Measurements from ENCODE around the gene GADD45B.
"Not testable (repeated sequence)": the region's sequence is repeated elsewhere in the genome, so short reads cannot be mapped to it uniquely, and the experiment has no call there.

Gene GADD45B

DNA sequence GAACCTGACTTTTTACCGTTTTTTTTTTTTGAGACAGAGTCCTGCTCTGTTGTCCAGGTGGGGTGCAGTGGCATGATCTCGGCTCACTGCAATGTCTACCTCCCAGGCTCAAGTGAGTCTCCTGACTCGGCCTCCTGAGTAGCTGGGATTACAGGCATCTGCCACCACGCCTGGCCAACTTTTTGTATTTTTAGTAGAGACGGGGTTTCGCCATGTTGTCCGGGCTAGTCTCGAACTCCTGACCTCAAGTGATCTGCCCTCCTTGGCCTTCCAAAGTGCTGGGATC is 6.1 kb upstream of the GADD45B start:
- not testable (repeated sequence) for DNase-seq

DNA sequence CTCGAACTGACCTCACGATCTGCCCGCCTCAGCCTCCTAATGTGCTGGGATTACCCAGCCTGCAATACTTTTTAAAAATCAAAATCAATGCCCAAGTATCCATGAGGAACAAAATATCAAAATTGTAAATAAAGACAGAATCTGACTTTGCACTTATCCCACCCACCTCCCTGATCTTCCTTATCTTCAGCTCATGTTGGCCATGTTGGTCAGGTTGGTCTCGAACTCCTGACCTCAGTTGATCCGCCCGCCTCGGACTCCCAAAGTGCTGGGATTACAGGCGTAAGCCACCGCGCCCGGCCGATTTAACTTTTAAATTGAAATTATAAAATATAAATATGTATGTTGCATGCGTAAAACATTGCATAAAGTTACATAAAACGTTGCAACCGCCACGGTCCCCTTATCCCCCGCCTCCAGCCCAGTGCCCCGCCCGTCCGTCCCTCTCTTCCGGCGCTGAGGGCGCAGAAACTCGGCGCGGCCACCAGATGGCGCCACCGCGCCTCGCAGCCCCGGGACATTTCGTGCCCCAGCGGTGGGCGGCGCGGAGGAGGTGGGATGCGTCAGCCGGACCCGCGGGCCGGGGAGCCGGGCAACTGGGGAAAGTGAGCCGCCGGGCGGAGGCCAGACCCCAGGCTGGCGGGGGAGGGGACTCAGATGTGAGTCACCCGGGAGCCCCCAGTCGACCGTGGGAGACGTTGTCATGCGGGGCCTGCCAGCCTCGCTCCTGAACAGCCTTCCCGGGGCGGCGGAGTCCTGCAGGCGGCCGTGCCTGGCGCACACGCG is 1.5 kb upstream of the GADD45B start:
- DNase-seq = no peak

DNA sequence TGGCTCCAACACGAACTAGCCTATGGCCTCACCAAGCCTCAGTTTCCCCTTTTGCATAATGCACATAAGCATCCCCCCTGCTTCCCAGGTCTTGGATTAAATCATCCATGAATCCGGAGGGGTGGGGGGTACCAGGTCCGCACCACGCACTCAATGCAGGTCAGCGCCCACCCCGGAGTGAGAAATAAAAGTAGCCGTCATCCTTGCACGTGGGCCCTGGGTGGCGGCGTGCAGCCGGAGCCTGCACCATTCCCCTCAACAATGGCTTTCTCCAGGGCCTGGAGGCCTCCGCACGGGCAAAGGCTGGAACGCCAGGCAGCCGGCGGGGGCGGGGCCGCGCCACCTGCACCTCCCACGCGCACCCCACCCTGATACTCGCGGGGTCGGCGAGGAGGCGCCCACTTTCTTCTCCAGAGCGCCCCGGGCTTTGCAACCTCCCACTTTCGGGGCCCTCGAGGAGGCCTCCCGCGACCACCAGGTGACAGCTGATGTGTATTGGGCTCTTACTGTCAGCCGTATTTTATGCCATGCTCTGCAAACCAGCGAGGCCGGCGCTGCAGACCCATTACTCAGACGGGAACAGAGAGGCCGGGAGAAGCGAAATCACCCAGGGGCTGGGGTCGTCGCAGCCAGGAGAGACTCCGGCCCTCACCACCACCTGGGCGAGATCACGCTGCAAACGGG is 767 bp upstream of the GADD45B start:
- no peak for DNase-seq

DNA sequence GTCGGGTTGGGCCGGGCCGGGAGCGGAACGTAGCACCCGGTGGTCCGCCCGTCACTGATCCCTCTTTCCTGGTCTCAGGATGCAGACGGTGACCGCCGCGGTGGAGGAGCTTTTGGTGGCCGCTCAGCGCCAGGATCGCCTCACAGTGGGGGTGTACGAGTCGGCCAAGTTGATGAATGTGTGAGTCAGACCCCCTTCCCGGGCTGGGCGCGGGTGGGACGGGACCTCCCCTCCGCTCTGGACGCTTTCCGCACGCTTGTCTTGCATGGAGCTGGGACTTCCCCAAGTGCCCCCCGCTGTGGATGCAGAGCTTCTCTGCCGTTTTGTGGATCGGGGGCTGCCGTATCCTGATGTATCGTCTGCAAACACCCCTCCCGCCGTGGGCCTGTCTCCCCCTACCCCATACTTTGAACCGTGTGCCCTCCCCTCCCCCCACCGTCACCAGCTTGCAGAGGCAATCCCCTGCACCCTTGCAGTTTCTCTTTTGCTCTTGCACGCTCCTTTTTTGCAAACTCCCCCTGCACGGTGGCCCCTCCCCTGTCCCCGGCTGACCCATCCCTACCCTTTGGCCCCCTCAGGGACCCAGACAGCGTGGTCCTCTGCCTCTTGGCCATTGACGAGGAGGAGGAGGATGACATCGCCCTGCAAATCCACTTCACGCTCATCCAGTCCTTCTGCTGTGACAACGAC is 669 bp downstream of the GADD45B start:
- no peak for DNase-seq

DNA sequence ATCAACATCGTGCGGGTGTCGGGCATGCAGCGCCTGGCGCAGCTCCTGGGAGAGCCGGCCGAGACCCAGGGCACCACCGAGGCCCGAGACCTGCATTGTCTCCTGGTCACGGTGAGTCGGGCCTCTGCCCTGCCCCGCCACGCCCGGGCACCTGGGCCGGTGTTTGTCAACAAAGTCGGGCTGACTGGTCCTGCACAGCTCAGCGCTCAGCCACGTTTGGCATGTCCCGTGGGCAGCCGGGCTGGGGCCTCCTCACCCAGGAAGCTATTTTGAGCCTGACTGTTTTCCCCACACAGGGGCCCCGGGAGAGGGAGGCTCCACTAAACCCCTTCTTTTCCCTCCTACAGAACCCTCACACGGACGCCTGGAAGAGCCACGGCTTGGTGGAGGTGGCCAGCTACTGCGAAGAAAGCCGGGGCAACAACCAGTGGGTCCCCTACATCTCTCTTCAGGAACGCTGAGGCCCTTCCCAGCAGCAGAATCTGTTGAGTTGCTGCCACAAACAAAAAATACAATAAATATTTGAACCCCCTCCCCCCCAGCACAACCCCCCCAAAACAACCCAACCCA is 1.3 kb downstream of the GADD45B start:
- no peak for DNase-seq

DNA sequence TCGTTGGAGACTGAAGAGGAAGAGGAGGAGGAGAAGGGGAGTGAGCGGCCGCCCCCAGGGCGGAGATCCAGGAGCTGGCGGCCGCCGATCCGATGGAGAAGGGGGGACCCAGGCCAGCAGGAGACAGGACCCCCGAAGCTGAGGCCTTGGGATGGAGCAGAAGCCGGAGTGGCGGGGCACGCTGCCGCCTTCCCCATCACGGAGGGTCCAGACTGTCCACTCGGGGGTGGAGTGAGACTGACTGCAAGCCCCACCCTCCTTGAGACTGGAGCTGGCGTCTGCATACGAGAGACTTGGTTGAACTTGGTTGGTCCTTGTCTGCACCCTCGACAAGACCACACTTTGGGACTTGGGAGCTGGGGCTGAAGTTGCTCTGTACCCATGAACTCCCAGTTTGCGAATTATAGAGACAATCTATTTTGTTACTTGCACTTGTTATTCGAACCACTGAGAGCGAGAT is 1.8 kb downstream of the GADD45B start:
- DNase-seq = no peak

DNA sequence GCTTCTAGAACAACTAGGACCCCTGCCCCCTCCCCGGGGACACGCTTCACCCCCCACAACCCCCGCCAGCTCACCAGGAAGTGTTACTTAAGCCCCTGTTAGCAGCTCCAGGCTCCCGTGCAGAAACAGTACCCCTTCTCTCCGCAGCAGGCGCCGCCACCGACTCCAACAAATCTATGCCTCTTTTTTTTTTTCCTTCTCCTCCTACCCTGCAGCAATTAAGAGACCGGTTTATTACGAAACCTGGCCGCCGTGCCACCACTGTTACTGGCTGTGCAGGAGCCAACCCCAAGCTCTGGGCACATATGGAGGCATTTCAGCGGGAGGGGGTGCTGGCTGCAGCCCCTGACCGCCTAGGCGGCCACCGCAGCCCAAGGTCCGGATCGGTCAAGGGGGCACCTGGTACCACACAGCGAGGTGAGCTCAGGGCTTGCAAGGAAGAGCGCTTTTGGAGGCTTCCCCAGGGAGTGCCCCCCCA is 2.4 kb downstream of the GADD45B start:
- no peak for DNase-seq

DNA sequence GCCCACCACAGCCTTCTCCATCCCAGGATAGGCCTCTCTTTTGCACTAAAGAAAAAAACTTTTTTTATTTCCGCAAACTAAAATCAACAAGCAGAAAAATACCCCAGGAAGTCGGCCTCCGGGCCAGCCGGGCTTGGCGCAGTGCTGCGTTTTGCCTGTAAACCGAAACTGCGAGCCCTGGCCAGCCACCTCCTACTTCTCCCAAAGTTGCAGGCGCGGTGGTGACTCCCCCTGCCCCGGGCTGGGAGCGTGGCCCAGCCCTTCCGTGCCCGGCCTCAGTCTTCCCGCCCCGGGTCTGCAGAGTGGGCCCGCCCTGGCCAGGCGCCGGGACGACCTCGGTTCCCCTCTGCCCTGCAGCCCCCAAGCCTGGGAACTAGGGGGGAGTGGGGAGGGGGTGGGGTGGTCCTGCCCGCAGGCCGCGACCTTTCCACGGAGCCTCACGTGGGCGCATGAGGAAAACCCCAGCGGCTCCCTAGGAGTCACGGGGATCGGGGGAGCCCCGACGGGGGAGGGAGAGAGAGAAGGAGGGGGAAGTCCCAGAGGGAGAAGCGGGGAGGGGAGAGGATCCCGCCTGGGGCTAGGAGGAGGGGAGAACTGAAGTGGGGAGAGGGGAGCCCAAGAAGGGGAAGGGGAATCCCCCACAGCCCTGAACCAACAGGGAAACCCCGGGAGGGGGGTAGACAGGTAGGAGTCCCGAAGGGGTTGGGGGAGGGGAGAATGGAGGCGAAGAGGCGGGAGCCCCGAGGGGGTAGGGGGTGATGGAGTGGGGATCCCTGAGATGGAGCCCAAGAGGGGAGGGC is 3.0 kb downstream of the GADD45B start:
- no peak for DNase-seq

DNA sequence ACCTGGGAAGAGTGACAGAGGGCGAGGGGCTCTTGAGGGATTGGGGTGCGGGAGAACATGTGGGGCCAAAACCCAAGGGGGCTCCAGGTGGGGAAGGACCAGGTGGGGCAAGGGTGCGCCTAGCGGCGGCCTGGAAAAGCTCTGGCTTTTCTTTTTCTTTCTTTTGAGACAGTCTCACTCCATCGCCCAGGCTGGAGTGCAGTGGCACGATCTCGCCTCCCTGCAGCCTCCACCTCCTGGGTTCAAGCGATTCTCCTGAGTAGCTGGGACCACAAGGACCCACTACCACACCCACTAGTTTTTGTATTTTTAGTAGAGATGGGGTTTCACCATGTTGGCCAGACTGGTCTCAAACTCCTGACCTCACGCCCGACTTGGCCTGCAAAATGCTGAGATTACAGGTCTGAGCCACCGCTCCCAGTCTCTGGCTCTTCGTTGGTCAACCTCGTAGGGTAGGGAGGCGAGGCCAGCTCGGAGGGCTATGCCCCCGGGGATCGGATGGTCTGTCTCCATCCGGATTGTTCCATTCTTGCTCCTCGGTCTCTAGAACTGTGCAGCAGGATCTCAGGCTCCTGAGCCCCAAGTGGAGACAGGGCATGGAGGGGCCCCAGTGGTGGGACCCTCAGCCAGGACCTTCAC is 3.7 kb downstream of the GADD45B start:
- DNase-seq = no peak

DNA sequence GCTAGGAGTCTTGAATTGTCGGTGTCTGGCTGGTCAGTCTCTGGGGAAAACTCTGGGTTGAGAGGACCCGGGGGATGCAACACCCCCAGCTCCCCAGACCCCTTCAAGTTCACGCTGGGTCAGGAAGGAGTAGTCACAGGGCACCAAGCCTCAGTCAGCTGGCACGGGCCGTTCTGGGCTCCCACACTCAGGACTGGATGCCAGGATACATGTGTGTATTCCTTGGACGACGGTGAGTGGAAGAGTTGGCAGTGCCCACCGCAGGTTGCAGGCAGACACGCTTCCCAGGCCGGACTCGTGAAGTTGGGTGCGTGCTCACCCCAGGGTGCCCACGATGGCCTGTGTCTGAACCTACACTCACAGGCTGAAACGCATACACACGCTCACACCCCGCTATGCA is 5.5 kb downstream of the GADD45B start:
- DNase-seq = no peak

DNA sequence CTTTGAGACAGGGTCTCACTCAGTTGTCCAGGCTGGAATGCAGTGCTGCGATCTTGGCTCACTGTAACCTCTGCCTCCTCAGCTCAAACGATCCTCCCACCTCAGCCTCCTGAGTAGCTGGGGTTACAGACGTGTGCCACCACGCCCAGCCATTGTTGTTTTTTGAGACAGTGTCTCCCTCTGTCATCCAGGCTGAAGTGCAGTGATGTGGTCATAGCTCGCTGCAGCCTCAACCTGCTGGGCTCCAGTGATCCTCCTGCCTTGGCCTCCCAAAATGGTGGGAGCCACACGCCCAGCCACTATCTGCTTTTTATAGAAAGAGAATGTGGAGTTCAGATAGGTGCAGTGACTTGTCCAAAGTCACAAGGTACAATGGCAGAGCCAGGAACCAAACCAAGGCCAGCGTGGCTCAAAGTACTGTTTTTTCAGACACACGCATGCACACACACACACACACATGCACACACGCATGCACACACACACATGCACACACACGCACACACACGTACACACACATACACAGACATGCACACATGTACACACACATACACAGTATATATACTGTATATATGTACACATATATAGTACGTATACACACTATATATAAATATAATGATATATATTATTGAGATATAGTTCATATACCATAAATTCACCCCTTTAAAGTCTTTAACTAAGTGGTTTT is 6.6 kb downstream of the GADD45B start:
- no peak for DNase-seq

DNA sequence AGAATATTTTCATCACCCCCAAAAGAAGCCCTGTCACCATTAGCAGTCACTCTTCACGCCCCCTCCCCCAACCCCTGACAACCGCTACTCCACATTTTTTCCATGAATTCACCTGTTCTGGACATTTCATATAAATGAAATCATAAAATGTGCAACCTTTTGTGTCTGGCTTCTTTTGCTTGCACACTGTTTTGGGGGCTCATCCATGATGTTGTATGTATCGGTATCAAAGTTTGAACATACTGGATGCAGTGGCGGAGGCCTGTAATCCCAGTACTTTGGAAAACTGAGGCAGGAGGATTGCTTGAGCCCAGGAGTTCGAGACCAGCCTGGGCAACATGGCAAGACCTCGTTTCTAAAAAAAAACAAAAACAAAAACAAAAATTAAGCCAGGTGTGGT is 7.2 kb downstream of the GADD45B start:
- DNase-seq = no peak

DNA sequence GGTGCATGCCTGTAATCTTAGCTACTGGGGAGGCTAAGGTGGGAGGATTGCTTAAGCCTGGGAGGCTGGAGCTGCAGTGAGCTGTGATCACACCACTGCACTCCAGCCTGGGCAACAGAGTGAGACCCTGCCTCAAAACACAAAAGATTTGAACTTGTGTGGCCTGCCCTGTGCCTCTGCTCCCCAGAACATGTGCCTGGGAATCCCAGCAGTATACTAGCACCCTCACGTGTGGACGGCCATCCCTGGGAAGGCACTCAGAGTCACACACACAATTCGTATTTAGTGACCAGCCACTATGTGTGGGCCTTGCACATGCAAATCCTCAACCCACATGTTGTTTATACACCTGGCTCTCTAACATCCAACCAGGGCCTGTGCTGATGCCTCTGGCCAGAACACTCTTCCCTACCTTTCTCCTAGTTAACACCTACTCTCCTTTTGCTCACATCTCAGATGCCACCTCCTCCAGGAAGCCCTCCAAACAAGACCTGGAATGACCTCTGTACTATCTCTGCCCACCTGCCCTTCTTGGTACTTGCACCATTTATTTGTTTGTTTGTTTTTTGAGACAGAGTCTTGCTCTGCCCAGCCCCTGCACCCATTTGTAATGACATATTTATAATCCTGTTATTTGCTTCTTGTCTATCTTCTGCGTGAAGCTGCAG is 7.7 kb downstream of the GADD45B start:
- no peak for DNase-seq

DNA sequence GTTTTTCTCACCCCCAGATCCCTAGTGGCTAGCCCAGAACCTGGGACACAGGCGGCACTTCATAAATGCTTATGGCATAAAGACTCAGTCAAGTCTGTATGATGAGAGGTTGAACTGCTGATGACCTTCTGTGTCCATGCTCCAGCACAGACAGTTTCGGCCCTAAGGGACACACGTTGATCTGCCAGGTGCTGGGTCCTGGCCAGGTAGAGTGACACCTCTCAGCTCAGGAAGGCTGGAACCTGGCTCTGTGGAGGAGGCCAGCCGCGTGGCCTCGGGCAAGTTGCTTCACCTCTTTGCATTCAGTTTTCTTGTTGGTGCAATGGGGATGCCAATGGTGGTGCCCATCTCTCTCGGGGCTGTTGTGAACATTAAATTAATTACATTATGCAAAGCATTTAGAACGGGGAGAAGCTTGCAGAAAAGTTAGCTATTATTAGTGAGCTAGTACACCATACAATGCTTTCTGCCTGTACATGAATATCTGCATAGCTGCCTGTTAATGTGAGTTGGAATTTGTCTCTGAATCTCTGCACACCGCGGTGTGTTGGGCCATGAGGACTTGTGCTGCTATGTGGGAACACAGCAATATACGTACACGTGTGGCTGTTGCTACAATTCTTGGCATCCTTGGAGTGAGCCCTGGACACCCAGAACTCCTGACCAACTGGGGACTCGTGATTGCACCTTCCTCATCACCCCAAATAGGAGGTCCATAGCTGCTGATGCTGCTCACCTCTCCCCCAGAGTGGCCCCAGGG is 8.4 kb downstream of the GADD45B start:
- no peak for DNase-seq

DNA sequence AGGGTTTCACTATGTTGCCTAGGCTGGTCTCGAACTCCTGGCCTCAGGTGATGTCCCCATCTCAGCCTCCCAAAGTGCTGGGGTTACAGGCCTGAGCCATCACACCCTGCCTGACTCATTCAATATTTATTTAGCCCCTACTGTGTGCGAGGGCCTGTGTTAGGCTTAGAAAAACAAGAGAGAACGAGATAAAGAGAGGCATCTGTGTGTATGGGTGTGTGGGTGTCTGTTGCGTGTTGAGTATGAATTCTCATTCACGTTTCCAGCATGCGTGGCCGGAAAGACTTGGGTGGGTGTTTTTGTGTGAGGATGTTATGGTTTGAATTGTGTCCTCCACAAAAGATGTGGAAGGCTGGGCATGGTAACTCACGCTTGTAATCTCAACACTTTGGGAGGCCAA is 9.5 kb downstream of the GADD45B start:
- no peak for DNase-seq

DNA sequence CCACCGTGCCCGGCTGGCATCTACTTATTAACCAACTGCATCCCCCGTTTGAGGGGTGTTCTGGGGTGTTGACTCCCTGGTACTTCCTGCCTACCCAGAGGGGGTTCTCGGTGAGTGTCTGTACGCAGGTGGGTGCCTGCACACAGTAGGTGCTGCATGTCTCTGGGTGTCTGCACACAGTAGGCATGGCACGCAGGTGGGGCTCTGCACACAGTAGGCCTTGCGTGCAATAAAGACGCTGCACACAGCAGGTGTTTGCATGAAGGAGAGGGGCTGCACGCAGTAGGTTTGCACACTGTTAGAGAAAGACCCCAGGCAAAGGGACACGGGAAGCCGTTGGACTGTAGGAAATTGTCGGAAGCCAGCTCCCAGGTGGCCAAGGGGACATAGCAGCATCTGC is 11.2 kb downstream of the GADD45B start:
- DNase-seq = no peak

DNA sequence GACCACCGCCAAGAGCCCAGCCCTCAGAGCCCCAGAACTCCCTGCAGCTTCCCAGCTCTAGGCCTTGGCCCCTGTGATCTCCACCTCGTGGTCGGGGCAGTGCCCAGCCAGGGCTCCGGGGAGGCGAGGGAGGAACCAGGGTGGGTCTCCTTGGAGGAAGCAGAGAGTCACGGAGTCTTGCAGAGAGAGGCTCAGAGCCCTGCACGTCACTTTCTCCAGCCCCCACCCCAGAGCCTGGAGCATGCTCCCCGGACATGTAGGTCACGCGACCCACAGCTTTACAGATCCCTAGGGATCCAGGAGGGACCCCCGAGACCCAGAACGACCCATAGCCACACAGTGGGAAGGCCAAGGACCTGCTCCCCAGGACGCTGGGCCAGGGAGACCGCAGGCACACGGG is 11.9 kb downstream of the GADD45B start:
- DNase-seq = no peak

DNA sequence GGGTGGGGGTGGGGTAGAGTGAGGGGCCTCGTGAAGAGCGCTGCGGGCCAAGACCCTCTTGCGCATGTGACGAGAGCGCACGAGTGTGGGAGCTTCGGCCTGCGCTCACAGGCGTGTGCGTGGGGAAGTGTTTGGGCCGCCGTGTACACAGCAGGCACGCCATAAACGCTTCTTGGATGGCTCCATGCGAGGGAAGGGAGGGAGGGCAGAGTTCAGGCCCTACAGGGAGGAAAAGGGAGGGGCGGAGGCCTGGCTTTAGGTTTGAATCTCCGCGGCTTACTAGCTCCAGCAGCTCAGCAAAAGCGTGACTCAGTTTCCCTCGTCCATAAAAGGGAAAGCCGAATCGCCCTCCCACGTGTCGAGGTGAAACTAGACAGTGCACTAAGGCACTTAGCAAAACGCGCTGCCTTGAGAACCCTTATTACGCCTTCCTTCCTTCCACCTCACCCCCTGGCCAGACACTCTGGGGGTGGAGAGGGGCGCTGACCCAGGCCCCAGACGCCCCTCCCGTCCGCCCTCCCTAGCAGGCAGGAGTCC is 12.5 kb downstream of the GADD45B start:
- no peak for DNase-seq

DNA sequence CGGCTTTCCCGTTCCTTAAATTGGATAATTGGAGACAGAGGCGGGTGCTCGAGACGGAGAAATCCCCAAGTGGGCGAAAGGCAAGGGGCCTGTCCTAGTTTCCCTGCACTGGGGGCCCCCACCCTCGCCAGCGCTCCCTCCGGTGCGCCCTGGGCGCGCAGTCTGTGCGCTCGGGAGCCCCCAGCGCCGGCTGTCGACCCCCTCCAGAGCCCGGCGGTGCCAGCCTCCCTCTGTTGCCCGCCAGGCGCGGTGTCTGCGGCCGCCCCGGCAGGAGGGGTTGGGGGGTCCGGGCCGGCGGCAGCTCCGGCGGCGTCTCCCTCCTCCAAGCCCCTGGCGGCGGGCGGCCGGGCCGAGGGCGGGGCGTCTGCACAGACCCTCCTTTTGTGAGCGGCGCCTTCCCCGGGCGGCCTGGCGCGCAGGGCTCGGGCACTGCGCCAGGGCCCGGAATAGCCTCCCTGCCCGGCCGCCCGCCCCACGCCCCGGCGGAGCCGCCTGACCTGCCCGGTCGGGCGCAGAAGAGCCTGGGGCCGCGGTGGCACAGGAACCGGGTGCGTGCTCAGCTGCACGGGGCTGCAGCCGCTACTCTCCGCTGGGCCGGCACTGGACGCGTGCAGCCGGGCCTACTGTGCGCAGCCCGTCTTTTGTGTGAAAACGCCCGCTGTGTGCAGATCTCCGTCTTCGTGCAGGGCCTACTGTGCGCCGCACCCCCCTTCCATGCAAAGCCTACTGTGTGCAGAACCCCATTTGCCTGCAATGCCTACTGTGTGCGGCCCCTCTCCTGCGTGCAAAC is 13.2 kb downstream of the GADD45B start:
- no peak for DNase-seq

Measured in NCI-H2081 treated with DMSO at 0.1 percent for 48 hours (cell line).